ENCODE measurements around the gene EFCAB9.

Gene EFCAB9

DNA sequence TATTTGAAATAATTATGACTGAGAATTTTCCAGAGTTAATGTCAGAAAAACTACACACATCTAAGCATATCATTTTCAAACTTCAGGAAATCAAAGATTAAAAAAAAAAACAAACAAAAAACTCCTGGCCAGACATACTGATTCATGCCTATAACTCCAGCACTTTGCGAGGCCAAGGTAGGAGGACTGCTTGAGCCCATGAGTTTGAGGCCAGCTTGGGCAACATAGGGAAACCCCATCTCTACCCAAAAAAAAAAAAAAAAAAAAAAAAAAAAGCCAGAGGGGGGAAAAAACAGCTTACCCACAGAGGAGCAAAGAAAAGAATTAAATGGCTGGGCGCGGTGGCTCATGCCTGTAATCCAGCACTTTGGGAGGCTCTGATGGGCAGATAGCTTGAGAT, 22.4 kb downstream of the EFCAB9 start:
- H3K4me3 ChIP-seq (ENCODE audit: low read depth, low read length), result no peak overlapping the region
- POLR2A ChIA-PET, result interaction anchor here (0.7 kb wide), 1 partner anchor 138 kb away, joined by 3 read pairs; no protein-coding TSS in a partner anchor
- CTCF ChIA-PET, result no interaction called here
- DNase-seq (ENCODE audit: low read depth, low spot score), result no peak
- TF ChIP-seq, protein P1, sequence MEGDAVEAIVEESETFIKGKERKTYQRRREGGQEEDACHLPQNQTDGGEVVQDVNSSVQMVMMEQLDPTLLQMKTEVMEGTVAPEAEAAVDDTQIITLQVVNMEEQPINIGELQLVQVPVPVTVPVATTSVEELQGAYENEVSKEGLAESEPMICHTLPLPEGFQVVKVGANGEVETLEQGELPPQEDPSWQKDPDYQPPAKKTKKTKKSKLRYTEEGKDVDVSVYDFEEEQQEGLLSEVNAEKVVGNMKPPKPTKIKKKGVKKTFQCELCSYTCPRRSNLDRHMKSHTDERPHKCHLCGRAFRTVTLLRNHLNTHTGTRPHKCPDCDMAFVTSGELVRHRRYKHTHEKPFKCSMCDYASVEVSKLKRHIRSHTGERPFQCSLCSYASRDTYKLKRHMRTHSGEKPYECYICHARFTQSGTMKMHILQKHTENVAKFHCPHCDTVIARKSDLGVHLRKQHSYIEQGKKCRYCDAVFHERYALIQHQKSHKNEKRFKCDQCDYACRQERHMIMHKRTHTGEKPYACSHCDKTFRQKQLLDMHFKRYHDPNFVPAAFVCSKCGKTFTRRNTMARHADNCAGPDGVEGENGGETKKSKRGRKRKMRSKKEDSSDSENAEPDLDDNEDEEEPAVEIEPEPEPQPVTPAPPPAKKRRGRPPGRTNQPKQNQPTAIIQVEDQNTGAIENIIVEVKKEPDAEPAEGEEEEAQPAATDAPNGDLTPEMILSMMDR (IDR thresholded peaks at IDR 0.05; ENCODE audit: insufficient read depth, low read length, missing control alignments), result no peak

DNA sequence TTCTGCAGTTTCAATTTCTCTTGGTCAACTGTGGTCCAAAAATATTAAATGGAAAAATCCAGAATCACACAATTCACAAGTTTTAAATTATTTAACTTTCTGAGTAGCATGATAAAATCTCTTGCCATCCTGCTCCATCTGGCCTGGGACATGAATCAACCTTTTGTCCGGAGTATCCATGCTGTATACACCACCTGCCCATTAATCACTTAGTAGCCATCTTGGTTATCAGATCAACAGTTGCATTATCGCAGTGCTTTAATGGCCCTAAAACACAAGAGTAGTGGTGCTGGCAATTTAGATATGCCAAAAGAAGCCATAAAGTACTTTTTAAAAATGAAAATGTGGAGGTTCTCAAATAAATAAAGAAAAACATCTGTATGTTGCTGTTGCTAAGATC, 25.3 kb downstream of the EFCAB9 start:
- DNase-seq (ENCODE audit: low read depth, low spot score), result no peak
- CTCF ChIA-PET, result no interaction called here
- TF ChIP-seq, protein P1 (IDR thresholded peaks at IDR 0.05; ENCODE audit: insufficient read depth, low read length, missing control alignments), result no peak
- H3K4me3 ChIP-seq (ENCODE audit: low read depth, low read length), result no peak overlapping the region
- POLR2A ChIA-PET, result no interaction called here

DNA sequence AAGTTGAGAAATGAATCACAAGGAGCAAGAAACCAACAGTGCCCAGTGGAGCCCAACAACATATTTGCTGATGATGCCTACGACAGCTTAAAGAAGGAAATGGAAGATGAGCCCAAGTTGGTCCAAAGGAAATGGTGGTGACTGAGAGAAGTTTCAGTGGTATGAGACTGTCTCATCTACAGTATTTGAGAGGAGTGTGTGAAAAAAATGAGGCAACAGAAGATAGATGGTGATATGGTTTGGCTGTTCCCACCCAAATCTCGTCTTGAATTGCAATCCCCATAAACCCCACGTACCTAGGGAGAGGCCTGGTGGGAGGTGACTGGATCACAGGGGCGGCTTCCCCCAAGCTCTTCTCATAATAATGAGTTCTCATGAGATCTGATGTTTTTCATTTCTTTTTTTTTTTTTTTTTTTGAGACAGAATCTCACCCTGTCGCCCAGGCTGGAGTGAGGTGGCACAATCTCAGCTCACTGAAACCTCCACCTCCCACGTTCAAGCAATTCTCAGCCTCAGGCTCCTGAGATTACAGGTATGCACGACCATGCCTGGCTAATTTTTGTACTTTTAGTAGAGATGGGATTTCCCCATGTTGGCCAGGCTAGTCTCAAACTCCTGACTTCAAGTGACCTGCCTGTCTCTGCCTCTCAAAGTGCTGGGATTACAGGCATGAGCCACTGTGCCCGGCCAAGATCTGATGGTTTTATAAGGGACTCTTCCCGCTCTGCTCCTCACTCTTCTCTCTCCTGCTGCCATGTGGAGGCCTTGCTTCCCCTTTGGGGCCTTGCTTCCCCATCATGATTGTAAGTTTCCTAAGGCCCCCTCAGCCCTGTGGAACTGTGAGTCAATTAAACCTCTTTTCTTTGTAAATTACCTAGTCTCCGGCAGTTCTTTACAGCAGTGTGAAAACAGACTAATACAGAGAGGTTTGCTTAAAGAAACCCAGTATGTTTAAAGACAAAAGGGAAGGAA, 30.2 kb downstream of the EFCAB9 start:
- H3K4me3 ChIP-seq (ENCODE audit: low read depth, low read length), result no peak overlapping the region

DNA sequence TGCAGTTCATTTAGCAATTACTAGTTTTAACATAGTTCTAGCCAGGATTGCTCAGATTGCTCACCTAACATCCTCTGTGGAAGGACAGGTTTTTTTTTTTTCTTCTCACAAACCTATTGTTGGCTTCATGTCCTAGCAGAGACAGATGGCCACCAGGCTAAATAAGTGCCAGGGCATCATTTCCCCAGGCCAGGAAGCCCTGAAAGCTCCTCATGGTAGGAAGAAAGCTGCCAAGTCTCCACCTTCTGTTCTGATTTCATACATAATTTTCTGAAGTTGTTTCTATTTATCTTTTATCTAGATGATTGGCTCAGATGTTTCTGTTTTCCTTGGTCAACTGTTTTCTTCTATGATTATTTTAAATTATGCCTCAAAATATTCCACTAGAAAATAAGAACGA, 31.0 kb downstream of the EFCAB9 start:
- no peak for DNase-seq (ENCODE audit: low read depth, low spot score)
- ChIA-PET POLR2A (no interaction called here), CTCF (interaction anchor here (1.0 to 2.1 kb wide), 2 partner anchors 35 to 36 kb away, joined by 4 to 6 read pairs; partner anchors contain the start of gene STK10)
- H3K4me3 ChIP-seq (ENCODE audit: low read depth, low read length), result no peak overlapping the region
- TF ChIP-seq, protein P1 (IDR thresholded peaks at IDR 0.05; ENCODE audit: insufficient read depth, low read length, missing control alignments), result no peak

More for the DNA sequence above, 30.2 kb downstream of the EFCAB9 start:
- ChIA-PET POLR2A (no interaction called here), CTCF (interaction anchor here (1.0 to 2.1 kb wide), 3 partner anchors 16 to 36 kb away, joined by 4 to 6 read pairs (median 4); partner anchors contain the start of gene STK10)
- TF ChIP-seq, protein P1 (IDR thresholded peaks at IDR 0.05; ENCODE audit: insufficient read depth, low read length, missing control alignments), result no peak
- no peak for DNase-seq (ENCODE audit: low read depth, low spot score)

DNA sequence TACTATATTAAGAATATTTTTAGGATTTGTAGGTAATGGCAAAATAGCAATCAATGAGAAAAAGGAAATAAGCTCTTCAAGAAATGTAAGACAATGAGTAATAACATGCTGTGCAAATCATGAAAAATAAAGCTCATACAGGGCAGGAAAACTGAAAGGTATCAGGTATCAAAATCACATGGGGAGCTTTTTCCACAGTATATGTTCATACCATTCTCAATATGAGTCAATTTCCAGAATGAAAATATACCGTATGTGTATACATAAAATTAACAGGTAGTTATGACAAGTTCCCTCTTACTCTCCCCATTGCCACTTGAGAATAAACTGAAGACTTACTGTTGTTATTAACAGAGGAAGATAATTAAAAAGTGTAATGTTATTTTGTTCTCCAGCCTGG, 35.9 kb downstream of the EFCAB9 start:
- CTCF ChIA-PET, result no interaction called here
- DNase-seq (ENCODE audit: low read depth, low spot score), result no peak
- POLR2A ChIA-PET, result no interaction called here
- no peak overlapping the region for H3K4me3 ChIP-seq (ENCODE audit: low read depth, low read length)
- TF ChIP-seq, protein P1 (IDR thresholded peaks at IDR 0.05; ENCODE audit: insufficient read depth, low read length, missing control alignments), result no peak

DNA sequence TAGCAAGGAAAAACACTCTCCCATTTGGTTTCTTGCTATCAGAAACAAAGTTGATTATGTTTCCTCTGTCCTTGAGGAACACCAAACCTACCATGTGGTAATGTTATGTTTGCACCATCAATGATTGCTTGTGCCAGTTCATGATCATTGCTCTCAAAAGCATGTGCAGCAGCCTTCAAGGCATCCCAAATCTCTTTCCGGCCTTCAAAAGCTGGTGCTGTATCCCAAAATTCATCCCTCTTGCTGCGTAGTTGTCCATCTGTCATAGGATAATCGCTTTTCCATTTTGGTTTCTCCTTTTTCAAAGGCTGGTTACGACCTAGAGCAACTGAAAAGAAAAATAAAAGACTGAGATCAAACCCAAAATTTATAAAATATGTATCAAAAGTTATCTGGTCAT, 40.1 kb downstream of the EFCAB9 start:
- DNase-seq (ENCODE audit: low read depth, low spot score), result no peak
- ChIA-PET POLR2A (no interaction called here), CTCF (interaction anchor here (0.6 to 1.9 kb wide), 2 partner anchors 12 to 45 kb away, joined by 5 to 6 read pairs; partner anchors contain the start of gene STK10)
- no peak overlapping the region for H3K4me3 ChIP-seq (ENCODE audit: low read depth, low read length)
- TF ChIP-seq, protein P1 (IDR thresholded peaks at IDR 0.05; ENCODE audit: insufficient read depth, low read length, missing control alignments), result no peak

Measured in AG04449 (cell line).